ENCODE data around the gene METTL8. TPM values are rescaled to one million over a fixed set of nuclear protein-coding genes. Genes with fewer than 3 reads are reported as not detected.

METTL8 gene
- polyA plus RNA-seq, 2 of the 4 experiments (the other 2 are of a cell fraction), result 21.8 to 58.3 TPM

- ChIA-PET POLR2A (no interaction called here), CTCF (interaction anchor here (1.9 to 2.7 kb wide), 2 partner anchors 9 to 247 kb away, joined by 5 to 12 read pairs; partner anchors contain the start of gene TLK1)
- WGBS (ENCODE audit: missing lambda C conversion rate), result 91% methylated on average over 4 of the region's 4 CpGs
- DNase-seq (ENCODE audit: low read depth in 1 of 2, low spot score in 1 of 2) (no peak), ATAC-seq (no peak), FAIRE-seq (no peak)
- no peak overlapping the region for H3K4me3 ChIP-seq
- no peak overlapping the region for H3K27ac ChIP-seq
- peaks cover 20% of the 10 kb centered on the region; the same call in 1 of the 3 replicates for H3K4me1 ChIP-seq
- H3K9me3 ChIP-seq, result peaks cover 6% of the 10 kb centered on the region; the same call in 2 of the 3 replicates
- H3K4me2 ChIP-seq, result no peak overlapping the region
- TF ChIP-seq SMC3 (IDR thresholded peaks at IDR 0.05) (no peak), ZFP36 (IDR thresholded peaks at IDR 0.05; ENCODE audit: borderline replicate concordance, partially characterized antibody) (no peak), RCOR1 (IDR thresholded peaks at IDR 0.05; ENCODE audit: low read depth, low read length) (no peak), HOXB13 (CRISPR knock-in tag; IDR thresholded peaks at IDR 0.05; ENCODE audit: low read depth) (no peak), NPAS2 (CRISPR knock-in tag; IDR thresholded peaks at IDR 0.05; ENCODE audit: borderline replicate concordance) (no peak), ESRRA (IDR thresholded peaks at IDR 0.05; ENCODE audit: borderline replicate concordance, low read length) (no peak), ZC3H11A (IDR thresholded peaks at IDR 0.05) (no peak), KDM5A (IDR thresholded peaks at IDR 0.05) (no peak), KDM1A (IDR thresholded peaks at IDR 0.05; ENCODE audit: low read depth) (no peak), NFE2L2 (conservative IDR thresholded peaks at IDR 0.05; ENCODE audit: low read length) (no peak), ELK1 (IDR thresholded peaks at IDR 0.05; ENCODE audit: low read depth, low read length) (no peak), MYC (IDR thresholded peaks at IDR 0.05; ENCODE audit: borderline replicate concordance, low read length) (no peak), BCL3 (IDR thresholded peaks at IDR 0.05) (no peak), RFX5 (IDR thresholded peaks at IDR 0.05) (no peak), EHF (CRISPR knock-in tag; IDR thresholded peaks at IDR 0.05) (no peak), REST (IDR thresholded peaks at IDR 0.05) (no peak)
These were observed 26.6 kb downstream of the METTL8 start for GRCh38 chr2:171407030-171407675.

GRCh38 chr2:171406044-171406443 lies 27.7 kb downstream of the METTL8 start:
- Histone ChIP-seq H3K4me1 (peaks cover 13% of the 10 kb centered on the region; the same call in 1 of the 3 replicates), H3K27ac (no peak overlapping the region), H3K4me3 (no peak overlapping the region), H3K4me2 (no peak overlapping the region), H3K9me3 (peaks cover 14% of the 10 kb centered on the region)
- ATAC-seq (no peak), DNase-seq (ENCODE audit: low read depth in 1 of 2, low spot score in 1 of 2) (no peak), FAIRE-seq (no peak)
- ChIA-PET POLR2A (no interaction called here), CTCF (interaction anchor here (0.9 to 2.7 kb wide), 2 partner anchors 10 to 247 kb away, joined by 3 to 12 read pairs; no protein-coding TSS in a partner anchor)
- TF ChIP-seq CBX8 (IDR thresholded peaks at IDR 0.05) (no peak), TFCP2L1 (CRISPR knock-in tag; IDR thresholded peaks at IDR 0.05) (no peak), FOSB (CRISPR knock-in tag; IDR thresholded peaks at IDR 0.05) (no peak), ATOH8 (CRISPR knock-in tag; IDR thresholded peaks at IDR 0.05; ENCODE audit: low read depth) (no peak)
- 100% methylated on average over 1 of the region's 1 CpG for WGBS (ENCODE audit: missing lambda C conversion rate)

All from A549 (cell line).